GM18870 (cell line): ENCODE data around the gene ACYP2.

Experiments used
- ATAC-seq: cut with Tn5 transposase; IDR thresholded peaks from one replicate; pipeline ENCODE4 v1.9.1; 2021; ENCODE audit warnings: moderate library complexity; ENCODE audit not compliant: unreplicated experiment

ACYP2 gene

DNA sequence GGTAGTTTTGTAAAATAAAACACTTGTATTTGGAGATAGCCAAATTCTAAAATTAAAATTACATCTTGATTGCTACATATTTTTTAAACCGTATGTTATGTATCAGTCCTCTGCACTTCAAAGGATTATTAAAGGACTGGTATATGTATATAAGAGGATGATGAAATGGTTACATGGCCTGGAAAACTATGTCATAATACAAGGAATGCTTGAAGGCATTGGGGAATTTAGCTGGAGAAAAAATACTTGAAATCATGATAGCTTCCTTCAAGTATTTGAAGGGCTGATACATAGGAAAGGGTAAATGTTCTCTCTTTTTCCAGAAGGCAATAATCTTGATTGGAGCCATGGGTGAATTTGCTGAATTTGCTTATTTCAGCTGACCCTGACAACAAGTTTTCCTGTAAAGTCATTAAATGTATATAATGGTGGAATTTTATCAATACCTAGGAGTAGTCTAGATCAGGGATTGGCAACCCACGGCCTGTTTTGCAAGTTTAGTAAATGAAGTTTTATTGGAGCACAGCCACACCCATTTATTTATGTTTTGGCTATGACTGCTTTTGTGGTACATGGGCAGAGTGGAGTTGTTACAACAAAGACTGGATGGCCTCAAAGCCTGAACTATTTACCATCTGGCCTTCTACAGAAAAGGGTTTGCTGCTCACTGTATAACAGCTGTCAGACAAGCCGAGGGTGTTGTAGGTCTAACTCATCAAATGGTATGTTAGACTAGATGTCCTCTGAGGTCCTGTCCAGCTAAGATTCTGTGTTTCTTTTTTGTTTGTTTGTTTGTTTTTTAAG lies 34.4 kb downstream of the ACYP2 start:
- ATAC-seq: no peak

DNA sequence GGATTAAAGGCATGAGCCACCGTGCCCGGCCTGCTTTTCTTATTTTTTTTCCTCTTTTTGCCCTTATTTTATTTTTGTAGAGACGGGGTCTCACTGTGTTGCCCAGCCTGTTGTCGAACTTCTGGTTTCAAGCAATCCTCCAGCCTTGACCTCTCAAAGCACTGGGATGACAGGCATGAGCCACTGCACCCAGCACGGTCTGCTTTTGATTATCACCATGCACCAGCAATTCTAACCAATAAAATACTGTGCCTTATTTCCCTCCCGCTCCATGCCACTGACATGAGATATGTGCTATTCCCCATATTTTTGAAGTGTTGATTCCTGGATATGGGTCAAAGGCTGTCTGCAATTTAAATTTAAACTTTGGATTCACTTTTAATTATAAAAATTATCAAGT lies 42.9 kb downstream of the ACYP2 start:
- no peak for ATAC-seq

DNA sequence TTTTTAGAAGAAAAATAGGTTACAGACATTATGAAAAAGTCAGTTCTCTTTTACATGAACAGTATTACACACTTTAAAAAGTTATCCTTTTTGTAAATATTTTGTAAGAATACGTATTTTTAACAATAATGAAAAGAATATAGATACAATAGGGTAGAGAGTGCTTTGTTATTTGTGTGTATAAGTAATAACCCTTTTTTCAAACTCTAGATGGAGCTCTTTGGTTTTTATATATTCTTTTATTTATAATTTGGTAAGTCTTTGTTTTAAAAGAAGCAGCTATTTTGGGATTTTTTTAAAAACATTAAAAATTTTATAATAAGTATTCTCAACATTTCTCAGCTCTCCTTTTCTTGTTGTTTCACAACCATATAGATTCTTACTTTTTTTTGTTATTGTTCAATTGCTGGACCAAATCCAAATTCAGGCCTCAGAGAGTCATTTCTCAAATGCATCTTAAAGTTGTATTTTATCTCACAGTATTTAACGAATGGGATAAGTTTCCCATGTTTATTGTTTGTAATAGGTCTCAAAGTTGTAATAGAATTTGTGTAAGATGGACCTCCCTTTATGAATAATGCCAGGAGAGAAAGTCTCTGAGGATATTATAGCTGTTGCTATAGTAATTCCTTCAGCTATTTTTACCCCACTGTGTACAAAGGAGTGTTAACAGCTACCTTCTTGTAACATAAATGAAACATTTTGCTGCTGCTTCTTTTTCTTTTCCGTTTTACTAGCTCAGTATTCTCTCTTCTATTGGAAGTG lies 46.4 kb downstream of the ACYP2 start:
- no peak for ATAC-seq

DNA sequence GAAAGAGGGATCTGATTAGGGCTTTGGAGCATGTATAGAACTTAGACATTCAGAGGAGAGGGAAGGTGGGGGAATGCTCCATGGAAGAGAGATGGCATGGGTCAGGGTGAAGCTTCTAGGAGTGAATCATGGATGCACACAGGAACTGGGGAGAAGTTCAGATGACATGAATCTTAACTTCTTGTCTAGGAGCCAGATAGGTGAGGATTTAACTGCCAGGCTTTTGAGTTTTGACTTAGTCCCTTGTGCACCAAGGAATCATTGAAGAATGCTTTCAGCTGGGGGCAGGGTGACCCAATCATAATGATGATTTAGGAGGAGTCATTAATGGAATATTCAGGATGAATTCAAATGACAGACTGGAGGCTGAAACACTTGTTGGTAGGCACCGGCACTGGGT lies 48.7 kb downstream of the ACYP2 start:
- no peak for ATAC-seq

DNA sequence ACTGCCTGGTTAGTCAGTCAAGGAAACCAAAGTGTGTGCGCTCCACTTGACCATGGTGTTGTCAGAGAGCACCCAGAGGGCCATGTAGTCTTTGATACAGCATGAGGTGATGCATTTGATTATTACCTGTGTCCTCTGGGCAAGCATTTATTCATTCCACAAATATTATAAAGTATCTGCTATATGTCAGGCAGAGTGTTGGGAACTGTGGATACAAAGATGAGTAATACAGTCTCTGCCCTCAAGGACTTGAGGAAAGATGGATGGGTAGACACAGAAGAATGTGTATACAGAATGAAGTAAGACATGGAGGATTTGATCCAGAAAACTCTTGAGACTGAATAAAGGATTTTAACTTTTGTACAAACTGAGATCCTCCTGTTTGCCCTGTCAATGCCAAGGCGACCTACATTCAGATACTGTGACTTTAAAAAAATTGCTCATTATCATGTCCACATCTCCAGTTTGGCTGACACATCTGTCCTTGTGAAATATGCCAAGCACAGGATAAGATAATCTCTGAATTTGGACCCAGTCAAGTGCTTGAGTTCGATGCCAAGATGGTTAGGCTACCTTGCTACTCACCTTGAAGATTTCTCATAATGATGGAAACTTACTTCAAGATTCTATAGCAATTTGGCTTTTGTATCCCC lies 50.8 kb downstream of the ACYP2 start:
- ATAC-seq: no peak

DNA sequence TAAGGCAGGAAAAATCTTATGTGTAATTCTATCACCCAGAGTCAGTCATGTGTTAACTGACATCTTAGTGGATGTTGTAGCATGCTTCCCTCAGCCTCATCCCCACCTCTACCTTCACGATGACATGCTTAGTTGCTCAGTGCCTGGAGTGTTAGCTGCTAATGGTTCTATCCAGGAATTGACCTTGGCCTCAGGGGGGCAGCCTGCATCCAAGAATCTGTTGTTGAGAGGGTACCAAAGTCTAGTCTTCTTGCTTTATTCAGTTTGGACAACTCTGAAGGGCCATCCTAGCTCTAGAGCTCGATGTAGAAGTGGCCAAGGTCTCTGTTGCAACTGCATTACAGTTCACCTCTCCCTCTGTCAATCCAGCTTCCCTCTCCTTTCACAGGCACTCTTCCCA lies 61.2 kb downstream of the ACYP2 start:
- ATAC-seq: no peak

DNA sequence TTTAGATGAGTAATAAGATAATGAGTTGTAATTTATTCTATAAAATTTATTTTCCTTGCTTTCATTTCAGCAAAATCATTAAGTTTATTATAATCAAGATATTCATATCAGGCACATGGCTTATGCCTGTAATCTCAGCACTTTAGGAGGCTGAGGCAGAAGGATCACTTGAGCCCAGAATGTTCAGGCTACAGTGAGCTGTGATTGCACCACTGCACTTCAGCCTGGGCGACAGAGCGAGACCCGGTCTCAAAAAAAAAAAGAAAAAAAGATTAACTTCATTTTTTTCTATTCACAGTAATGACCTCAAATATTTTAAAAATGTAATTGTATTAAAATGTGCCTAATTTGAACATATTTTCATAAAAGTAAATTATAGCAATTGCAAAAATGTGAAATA lies 67.9 kb downstream of the ACYP2 start:
- ATAC-seq: no peak

DNA sequence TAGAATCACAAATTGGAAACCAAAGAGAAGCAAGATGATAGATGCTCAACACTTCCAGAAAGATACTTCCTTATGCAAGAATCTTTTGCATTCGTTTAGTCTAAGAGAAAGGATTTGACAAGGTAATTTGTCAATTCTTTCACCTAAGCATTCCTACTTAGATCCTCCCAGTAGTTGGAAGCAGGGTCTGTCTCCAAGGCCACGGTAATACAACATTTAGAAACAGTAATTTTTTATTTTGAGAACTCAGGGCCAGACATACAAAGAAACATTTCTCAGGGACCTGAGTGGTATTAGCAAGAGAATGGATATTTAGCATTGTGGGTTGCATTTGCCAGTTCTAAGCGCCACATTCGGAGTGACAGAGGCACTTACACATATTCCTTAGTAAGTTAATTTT lies 68.6 kb downstream of the ACYP2 start:
- ATAC-seq: no peak

DNA sequence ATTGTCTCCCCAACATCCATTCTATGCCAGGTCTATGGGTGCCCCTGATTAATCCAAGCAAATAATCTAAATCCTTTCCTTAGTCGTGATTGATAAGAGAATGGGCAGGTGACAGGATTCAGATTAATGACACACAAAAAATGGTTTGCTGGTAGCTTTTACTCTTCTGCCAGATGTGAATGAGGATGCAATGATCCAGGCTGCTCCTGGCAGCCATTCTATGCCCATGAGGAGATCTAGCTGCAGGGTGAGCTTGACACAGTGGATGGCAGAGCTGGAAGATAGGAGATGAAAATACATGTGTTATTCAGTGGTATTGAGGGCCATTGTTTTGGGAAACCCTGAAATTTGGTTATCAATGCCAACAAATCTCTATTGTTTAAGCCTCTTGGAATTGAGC lies 69.7 kb downstream of the ACYP2 start:
- no peak for ATAC-seq

DNA sequence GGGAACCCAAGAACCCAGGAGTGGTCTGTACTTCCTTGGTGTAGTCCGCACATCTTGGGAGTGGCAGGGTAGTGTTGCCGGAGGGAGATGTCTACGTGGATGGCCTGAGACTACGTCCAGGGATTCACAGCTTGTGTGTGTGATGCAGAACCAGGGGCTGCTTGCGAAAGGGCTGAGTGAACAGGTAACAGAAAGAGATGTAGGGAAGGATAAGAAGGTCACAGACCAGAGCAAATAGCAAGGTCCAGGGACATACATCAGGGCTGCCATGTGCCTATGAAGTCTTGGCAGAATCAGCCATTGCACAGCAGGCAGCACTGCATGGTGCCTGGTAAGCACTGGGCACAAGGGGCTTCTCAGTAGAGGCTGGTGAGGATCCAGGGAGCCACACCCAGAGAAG lies 71.9 kb downstream of the ACYP2 start:
- ATAC-seq: no peak

DNA sequence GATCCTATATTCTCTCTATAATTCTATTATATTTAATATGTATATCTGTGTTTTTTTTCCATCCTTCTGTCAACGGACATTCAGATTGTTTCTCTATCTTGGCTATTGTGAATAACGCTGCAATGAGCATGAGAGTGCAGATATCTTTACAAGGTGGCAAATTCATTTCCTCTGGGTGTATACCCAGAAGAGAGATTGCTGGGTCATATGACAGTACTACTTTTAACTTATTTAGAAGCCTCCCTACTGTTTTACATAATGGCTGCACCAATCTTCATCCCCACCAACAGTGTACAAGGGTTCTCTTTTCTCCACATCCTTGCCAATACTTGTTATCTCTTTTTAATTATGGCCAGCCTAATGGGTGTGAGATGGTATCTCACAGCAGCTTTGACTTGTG lies 74.1 kb downstream of the ACYP2 start:
- no peak for ATAC-seq

DNA sequence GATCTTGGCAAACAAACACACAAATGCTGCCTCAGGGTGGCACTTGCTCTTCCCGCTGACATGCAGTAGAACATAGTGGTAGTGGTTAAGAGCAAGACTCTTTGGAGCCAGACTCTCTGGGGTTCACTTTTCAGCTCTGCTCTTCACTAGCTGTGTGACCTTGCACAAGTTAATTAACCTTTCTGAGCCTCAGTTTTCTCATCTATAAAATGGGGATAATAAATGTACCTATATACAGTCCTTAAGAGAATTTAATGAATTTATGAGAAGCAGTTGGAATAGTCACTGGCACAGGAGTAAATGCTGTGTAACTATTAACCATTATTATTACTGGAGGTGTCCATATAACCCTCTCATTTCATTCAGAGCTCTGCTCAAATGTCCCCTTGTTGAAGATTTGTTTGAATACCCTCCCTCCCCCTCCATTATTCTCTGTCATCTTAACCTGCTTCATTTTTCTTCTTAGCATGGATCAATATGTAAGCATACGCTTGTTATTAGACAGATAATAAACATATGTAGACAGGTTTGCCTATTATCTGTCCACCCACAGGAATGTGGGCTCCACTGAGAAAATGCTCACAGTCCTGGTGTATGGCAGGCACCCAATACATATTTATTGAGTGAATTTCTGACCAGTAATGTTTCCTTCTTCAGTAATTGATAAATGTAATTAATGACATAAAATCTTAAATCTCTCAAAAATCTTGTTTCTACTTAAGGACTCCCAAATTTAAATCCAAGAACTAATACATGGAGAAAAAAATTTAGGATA lies 76.1 kb downstream of the ACYP2 start:
- ATAC-seq: no peak

DNA sequence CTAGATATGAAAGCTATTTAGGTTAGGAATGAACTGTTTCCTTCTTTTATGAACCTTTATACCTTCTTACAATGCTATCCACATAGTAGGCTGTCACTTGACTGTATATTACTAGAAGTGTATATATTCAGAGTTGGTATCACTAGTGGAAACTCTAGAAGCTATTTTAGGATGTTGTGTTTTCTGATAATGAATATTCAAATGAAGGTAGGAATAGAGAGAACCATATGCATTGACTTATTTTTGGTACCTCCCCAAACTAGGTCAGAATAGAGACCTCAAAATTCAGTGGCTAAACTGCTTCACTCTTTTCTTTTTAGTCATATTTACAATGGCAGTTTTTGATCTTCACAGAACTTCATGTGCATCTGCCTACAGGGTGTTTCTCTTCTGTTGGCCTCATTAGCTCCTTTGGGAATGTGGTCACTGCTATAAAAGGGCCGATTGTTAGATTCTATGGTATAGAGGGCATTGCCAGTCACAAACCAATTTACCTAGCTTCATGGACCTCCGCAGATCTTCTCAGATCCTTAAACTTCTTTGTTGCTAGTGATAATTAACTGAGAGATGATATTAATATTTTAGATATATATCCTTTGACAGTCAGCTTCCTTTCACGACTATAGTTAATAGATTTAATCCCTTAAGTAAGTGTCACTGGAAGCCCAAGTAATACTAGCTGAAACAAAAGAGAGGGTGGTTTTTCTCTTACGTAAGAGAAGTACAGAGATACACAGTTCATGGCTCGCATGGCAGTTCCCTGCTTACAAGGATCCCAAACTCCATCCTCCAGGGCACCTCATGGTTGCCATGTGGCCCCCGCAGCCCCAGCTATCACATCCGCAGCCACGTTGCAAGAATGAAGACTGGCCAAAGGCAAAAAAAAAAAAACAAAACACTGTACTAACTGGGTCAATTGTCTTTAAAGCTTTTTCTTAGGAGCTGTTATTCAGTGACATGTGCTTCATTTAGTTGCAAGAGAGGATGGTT lies 79.6 kb downstream of the ACYP2 start:
- ATAC-seq: no peak

DNA sequence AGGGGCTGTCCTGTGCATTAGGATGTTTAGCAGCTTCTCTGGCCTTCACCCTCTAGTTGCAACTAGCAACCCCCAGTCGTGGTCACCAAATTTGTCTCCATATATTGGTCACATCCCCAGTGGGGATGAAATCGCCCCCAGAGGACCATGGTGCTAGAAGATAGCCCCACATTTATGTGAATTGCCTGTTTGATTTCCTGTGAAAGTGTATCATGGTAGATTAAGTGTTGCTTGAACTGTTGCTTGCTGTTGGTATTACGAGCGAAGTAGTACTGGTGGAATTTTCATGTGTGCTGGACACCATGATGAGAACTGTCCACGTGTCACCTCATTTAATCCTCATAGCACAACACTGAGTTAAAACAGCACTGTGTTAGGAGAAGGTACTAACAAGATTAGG lies 81.2 kb downstream of the ACYP2 start:
- ATAC-seq: no peak

DNA sequence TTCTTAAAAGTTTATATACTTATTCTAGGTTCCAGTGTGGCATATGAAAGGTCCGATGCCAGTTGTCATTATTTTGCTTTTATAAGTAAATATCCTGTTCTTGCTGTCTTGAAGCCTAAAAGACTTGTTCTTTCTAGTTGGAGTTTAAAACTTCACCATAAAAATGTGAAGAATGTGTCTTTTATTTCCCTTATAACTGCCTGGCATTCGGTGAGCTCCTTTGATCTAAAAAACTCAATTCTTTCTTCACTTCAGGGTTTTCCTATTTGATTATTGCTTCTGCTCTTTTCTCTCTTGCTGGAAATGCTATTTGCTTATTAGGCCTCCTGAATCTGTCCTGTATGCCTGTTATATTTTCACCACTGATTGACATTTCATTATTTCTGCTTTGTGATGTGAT lies 89.1 kb downstream of the ACYP2 start:
- ATAC-seq: no peak

DNA sequence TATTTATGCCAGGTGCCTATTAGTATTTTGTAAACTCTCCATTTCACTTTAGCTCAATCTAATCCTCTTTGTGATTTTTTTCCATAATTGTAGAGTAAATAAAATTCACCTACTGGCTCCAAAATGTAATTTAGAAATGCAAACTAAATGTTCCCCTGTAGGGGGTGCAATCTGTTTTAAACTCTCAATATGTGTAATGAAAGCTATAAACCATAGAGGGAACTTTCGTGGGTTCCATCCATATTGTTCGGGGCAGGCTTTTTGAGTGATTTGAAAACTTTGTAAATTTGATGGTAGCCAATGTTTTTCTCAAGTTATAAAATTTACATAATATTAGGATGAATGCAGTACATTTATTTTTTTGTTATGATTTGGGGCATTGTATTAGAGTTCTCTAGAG lies 91.2 kb downstream of the ACYP2 start:
- no peak for ATAC-seq

DNA sequence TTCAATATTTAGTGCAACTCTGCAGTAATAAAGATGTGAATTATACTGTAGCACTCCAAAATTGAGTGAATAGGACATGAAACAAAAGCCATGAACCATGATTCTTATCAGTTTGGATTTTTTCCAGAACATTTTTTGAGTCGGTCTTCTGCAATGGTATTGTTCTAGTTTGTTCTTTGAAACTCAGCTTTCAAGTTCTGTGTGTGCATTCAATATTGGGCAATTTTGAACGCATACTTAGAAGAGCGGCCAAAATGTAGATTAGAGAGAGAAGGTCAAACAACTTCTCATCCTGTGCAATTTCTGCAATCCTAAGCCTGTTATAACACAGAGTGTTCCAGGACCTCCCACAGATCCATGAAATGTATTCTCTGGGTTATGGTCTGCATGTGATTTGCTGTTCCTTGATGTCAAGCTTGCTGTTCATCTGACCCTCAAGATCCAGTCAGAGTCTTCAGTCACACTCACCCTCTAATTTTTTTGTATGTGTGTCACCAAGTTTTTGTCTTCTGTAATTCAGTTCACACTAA lies 92.3 kb downstream of the ACYP2 start:
- ATAC-seq: no peak

DNA sequence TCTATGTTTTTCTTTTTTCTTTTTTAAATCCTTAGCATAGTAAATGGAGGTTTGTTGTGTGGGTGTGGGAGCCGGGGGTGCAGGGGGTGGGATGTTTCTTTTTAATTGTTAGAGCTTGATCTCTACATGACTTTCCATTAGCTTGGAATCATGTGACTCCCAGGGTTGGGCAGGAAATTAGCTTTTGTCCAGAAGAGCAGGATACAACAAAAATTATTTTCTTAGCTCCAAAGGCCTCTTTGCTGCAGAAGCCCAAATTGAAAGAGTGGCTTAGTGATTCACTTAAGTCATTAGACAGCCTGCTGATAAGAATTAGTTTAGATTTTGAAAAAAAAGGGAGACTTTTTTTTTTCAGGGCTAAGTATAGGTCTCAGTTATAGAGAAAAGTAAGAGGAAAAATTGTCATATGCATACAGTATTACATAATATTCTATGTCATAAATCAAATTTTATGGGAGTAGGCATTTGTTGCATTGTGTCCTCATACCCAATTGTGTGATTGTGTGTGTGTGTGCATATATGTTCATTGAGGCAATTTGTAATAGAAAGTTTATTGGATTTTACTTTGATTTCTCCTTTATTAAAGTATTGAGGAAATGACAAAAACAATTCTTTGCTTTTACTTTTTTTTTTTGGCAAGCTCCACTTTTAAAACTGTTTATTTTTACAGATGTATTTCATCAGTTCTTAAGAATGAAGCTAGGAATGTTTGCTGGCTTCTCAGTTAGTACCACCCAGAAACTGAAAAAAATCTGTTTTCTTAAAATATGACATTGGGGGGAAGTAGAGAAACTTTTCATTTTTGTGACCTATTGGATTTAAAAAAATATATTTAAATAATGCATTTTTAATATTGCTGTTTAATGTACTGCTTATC lies 93.2 kb downstream of the ACYP2 start:
- ATAC-seq: no peak

DNA sequence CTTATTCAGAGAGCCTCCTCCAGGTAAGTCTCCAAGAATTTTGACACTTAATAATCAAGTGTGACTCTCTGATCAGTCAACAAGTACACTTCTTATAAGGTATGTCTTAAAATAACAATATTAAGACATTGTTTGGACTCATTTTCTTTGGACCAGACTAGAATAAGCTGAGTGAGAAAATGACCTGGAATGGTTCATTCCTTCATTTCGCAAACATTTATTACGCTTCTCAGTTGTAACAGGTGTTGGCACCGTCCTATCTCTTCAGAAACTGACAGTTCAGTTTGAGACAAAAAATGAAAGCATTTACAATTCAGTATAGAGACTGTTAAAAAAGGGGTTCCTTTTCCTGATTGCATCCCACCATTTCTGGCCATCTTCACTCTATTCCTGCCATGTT lies 94.0 kb downstream of the ACYP2 start:
- no peak for ATAC-seq
